Bronchial smooth muscle cell (primary cell): Measurements from ENCODE around the gene MAPK9. TPM values are rescaled to one million over a fixed set of nuclear protein-coding genes. Genes with fewer than 3 reads are reported as not detected.

ENCODE experiments used
- total RNA-seq: library from RNA; depleted of rRNA; stranded (reverse); fragments of >200 nt; gene quantifications from 2 replicates; pipeline ENCODE4 v1.2.1, GENCODE V29; 2014

Gene MAPK9
- total RNA-seq = 21.9 and 29.5 TPM in 2 replicates

DNA sequence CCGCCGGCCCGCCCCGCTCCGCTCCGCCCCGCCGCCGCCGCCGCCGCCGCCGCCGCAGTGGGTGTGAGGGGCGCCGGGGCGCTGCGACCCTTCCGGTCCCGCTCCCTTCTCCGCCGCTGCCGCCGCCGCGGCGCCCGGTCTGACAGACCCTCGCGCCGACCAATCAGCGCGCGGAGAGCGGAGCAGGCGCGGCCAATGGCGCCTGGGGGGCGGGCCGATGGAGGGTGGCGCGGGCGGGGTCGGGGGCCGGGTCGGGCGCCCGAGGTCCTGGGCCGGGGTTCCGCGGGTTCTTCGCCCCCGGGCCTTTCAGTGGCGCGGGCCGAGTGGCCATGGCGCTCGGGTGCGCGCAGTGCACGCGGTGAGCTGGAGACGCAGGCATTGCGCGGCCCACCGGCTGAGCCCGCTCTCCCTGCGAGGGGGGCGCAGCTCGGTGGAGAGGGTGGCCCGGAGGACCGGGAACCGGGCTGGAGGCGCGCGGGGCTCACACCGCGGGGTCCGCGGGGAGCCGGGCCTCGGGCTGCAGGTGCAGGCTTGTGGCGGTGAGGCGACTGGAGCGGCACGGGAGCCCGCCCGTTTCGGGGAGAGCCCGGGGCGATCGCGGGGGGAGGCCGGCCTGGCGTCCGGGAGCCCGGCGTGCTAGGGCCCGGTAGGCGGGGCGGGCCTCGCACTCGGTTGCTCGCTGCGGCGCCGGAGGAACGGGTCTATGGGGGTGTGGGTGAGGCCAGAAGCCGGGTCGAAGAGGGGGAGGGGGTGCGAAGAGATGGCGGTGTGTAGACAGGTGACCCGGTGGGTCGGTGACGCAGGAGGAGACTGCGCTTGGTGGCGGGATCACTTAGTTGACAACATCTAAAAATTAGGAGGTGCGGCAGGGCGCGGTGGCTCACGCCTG is at the start of gene MAPK9:
Gene MAPK9 (minus strand): TSS at position 141 of the 889 bp plus-strand sequence. CDS start 11,522 bp downstream, outside the sequence.

GRCh38 chr5:180209137-180209581 is 82.7 kb downstream of the MAPK9 start, which contains the start of gene RASGEF1C:
Gene RASGEF1C, minus strand, starts transcription at chr5:180209211. Its CDS starts 71,159 bp downstream, at chr5:180138052.

Other genes with a start within 250 kb of the MAPK9 start
- gene RNF130, start 220.3 kb downstream of the MAPK9 start, total RNA-seq = 19.4 and 33.9 TPM in 2 replicates
- not detected in 2 replicates for gene RASGEF1C, start 82.9 kb downstream of the MAPK9 start, total RNA-seq
- gene GFPT2, start 61.3 kb upstream of the MAPK9 start, total RNA-seq = 63.4 and 66.5 TPM in 2 replicates
- gene CNOT6, start 202.3 kb upstream of the MAPK9 start, total RNA-seq = 5.5 and 8.4 TPM in 2 replicates